22Rv1 (cell line): ENCODE results near the gene DGAT2L6.

Source experiments
- H3K27ac ChIP-seq: fragments of 450-650 bp; 2 replicates; pipeline ENCODE4 v1.5.1; 2017
- CTCF ChIP-seq: fragments of 450-650 bp; IDR thresholded peaks from 2 replicates; pipeline ENCODE4 v1.5.1; 2017; ENCODE audit warnings: mild to moderate bottlenecking
- ZFX ChIP-seq: fragments of 450-650 bp; IDR thresholded peaks from 2 replicates; pipeline ENCODE4 v1.6.1; 2017; ENCODE audit warnings: antibody characterized with exemption, borderline replicate concordance

Gene DGAT2L6

GRCh38 chrX:70240751-70241150, 63.5 kb downstream of the DGAT2L6 start:
- H3K27ac ChIP-seq, result no peak overlapping the region
- TF ChIP-seq ZFX, result no peak
- TF ChIP-seq CTCF, result no peak

- no peak overlapping the region for H3K27ac ChIP-seq
- no peak for TF ChIP-seq ZFX
Observed at GRCh38 chrX:70241501-70241900, 64.2 kb downstream of the DGAT2L6 start.

- peak overlapping the region; percentile 53 for H3K27ac ChIP-seq
Observed at GRCh38 chrX:70243601-70244000, 66.3 kb downstream of the DGAT2L6 start.

- 0 out of 2 replicates have a peak overlapping the region, but pooled peaks have one; percentile 55 for H3K27ac ChIP-seq
- TF ChIP-seq CTCF, result no peak
- TF ChIP-seq ZFX, result no peak
Observed at GRCh38 chrX:70244881-70245280, 67.6 kb downstream of the DGAT2L6 start.

GRCh38 chrX:70247252-70247651, 70.0 kb downstream of the DGAT2L6 start:
- H3K27ac ChIP-seq, result peak overlapping the region; percentile 55
- TF ChIP-seq ZFX (no peak), CTCF (no peak)

- no peak overlapping the region for H3K27ac ChIP-seq
- TF ChIP-seq ZFX (no peak), CTCF (no peak)
Observed at GRCh38 chrX:70252491-70252890, 75.2 kb downstream of the DGAT2L6 start.

- TF ChIP-seq CTCF, result no peak
- no peak for TF ChIP-seq ZFX
- H3K27ac ChIP-seq, result no peak overlapping the region
Observed at GRCh38 chrX:70253377-70254062, 76.2 kb downstream of the DGAT2L6 start.

GRCh38 chrX:70254063-70254400, 76.7 kb downstream of the DGAT2L6 start:
- TF ChIP-seq ZFX, result no peak
- TF ChIP-seq CTCF, result no peak
- no peak overlapping the region for H3K27ac ChIP-seq
